RWPE2 (cell line): ENCODE results near the gene RPN1.

Source experiments
- ATAC-seq: fragments of 200-7000 bp; cut with Tn5 transposase; 3 replicates; pipeline ENCODE4 v1.9.1; 2021; ENCODE audit warnings: low read depth
- DNase-seq: peaks from one replicate; pipeline ENCODE4 v3.0.0-alpha.2; 2020; ENCODE audit warnings: low spot score
- H3K27ac ChIP-seq: fragments of 450-650 bp; 2 replicates; pipeline ENCODE4 v1.5.1; 2017; ENCODE audit warnings: mild to moderate bottlenecking; ENCODE audit not compliant: poor library complexity, severe bottlenecking
- H3K27me3 ChIP-seq: fragments of 250-450 bp; sonication (Bioruptor Pico); 2 replicates; pipeline ENCODE4 v1.5.1; 2021; ENCODE audit warnings: mild to moderate bottlenecking, moderate library complexity; ENCODE audit not compliant: insufficient read depth, poor library complexity, severe bottlenecking
- H3K36me3 ChIP-seq: fragments of 250-450 bp; sonication (Bioruptor Pico); 2 replicates; pipeline ENCODE4 v1.5.1; 2020; ENCODE audit warnings: low read depth, mild to moderate bottlenecking, moderate library complexity
- H3K4me1 ChIP-seq: fragments of 250-450 bp; sonication (Bioruptor Pico); 2 replicates; pipeline ENCODE4 v1.5.1; 2021; ENCODE audit warnings: mild to moderate bottlenecking, moderate library complexity; ENCODE audit not compliant: insufficient read depth, poor library complexity, severe bottlenecking
- H3K4me3 ChIP-seq: fragments of 250-450 bp; sonication (Bioruptor Pico); 2 replicates; pipeline ENCODE4 v1.5.1; 2021; ENCODE audit warnings: mild to moderate bottlenecking, moderate library complexity; ENCODE audit not compliant: severe bottlenecking
- H3K9me3 ChIP-seq: fragments of 250-450 bp; sonication (Bioruptor Pico); 2 replicates; pipeline ENCODE4 v1.5.1; 2021; ENCODE audit warnings: mild to moderate bottlenecking, moderate library complexity; ENCODE audit not compliant: severe bottlenecking
- TF ChIP-seq, protein P1 (sequence below): fragments of 450-650 bp; IDR thresholded peaks from one replicate; pipeline ENCODE4 v1.5.1; 2017; ENCODE audit warnings: mild to moderate bottlenecking, moderate library complexity; ENCODE audit not compliant: poor library complexity, severe bottlenecking

The RPN1 gene

DNA sequence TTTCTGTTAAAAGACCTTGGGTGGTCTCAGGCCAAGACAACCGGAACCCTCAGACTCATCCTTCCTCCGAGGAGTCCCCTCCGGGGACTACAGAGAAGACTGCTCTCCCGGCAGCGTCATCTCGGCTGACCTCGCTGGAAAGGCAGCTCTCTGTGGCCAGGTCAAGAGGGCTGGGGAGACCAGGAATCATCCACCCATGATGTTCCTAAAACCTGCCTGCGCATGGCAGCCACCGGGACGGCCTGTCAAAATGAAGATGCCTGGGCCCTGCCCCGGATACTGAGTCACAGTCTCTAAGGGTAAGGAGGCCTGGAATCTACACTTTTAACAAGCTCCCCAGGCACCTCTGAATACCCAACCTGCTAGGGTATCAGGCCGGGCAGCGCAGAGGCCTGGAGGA, 78.6 kb downstream of the RPN1 start:
- H3K4me1 ChIP-seq, result no peaks in the 10 kb centered on the region
- no peaks in the 10 kb centered on the region for H3K27me3 ChIP-seq
- no peak for DNase-seq
- H3K9me3 ChIP-seq, result no peaks in the 10 kb centered on the region
- no peak for ATAC-seq
- H3K27ac ChIP-seq, result no peak overlapping the region
- H3K36me3 ChIP-seq, result no peaks in the 10 kb centered on the region
- H3K4me3 ChIP-seq, result no peak overlapping the region
- TF ChIP-seq, protein P1, sequence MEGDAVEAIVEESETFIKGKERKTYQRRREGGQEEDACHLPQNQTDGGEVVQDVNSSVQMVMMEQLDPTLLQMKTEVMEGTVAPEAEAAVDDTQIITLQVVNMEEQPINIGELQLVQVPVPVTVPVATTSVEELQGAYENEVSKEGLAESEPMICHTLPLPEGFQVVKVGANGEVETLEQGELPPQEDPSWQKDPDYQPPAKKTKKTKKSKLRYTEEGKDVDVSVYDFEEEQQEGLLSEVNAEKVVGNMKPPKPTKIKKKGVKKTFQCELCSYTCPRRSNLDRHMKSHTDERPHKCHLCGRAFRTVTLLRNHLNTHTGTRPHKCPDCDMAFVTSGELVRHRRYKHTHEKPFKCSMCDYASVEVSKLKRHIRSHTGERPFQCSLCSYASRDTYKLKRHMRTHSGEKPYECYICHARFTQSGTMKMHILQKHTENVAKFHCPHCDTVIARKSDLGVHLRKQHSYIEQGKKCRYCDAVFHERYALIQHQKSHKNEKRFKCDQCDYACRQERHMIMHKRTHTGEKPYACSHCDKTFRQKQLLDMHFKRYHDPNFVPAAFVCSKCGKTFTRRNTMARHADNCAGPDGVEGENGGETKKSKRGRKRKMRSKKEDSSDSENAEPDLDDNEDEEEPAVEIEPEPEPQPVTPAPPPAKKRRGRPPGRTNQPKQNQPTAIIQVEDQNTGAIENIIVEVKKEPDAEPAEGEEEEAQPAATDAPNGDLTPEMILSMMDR, result no peak
